ENCODE results near the gene MRPL43.

MRPL43 gene

GRCh38 chr10:100970914-100971811 lies 16.1 kb downstream of the MRPL43 start:
- H2AFZ ChIP-seq (ENCODE audit: low read depth, low read length, severe bottlenecking) = no peak overlapping the region
- no peaks in the 10 kb centered on the region for H3K79me2 ChIP-seq (ENCODE audit: insufficient read depth, low read length)
- no peak overlapping the region for H3K27ac ChIP-seq (ENCODE audit: low read depth, low read length)
- H3K4me3 ChIP-seq (ENCODE audit: insufficient read depth, low read length, poor library complexity, severe bottlenecking) = no peak overlapping the region
- TF ChIP-seq EZH2phosphoT487 (conservative IDR thresholded peaks at IDR 0.05; ENCODE audit: low read length) (no peak), CTCF (IDR thresholded peaks at IDR 0.05; ENCODE audit: insufficient read depth, low read length, poor library complexity, severe bottlenecking) (no peak)
- no peaks in the 10 kb centered on the region for H3K36me3 ChIP-seq (ENCODE audit: low read length)
- H3K9me3 ChIP-seq (ENCODE audit: insufficient read depth, low read length) = no peaks in the 10 kb centered on the region
- H3K4me2 ChIP-seq (ENCODE audit: low read depth, low read length, poor library complexity, severe bottlenecking) = no peak overlapping the region
- H3K27me3 ChIP-seq (ENCODE audit: low read length) = no peaks in the 10 kb centered on the region
- no peaks in the 10 kb centered on the region for H4K20me1 ChIP-seq (ENCODE audit: low read depth, low read length)
- 0 out of 2 replicates have a peak, but pooled peaks cover 3% of the 10 kb centered on the region for H3F3A ChIP-seq (ENCODE audit: insufficient read depth)
- H3K9ac ChIP-seq (ENCODE audit: low read length) = no peak overlapping the region
- no peaks in the 10 kb centered on the region for H3K9me2 ChIP-seq (replicated peaks; ENCODE audit: insufficient read depth, low read length)

GRCh38 chr10:100970076-100970913 lies 17.0 kb downstream of the MRPL43 start:
- no peaks in the 10 kb centered on the region for H3K9me2 ChIP-seq (replicated peaks; ENCODE audit: insufficient read depth, low read length)
- H3K9me3 ChIP-seq (ENCODE audit: insufficient read depth, low read length) = no peaks in the 10 kb centered on the region
- no peaks in the 10 kb centered on the region for H3K27me3 ChIP-seq (ENCODE audit: low read length)
- no peak overlapping the region for H3K27ac ChIP-seq (ENCODE audit: low read depth, low read length)
- no peak overlapping the region for H2AFZ ChIP-seq (ENCODE audit: low read depth, low read length, severe bottlenecking)
- H4K20me1 ChIP-seq (ENCODE audit: low read depth, low read length) = no peaks in the 10 kb centered on the region
- H3F3A ChIP-seq (ENCODE audit: insufficient read depth) = 0 out of 2 replicates have a peak, but pooled peaks cover 3% of the 10 kb centered on the region
- H3K9ac ChIP-seq (ENCODE audit: low read length) = no peak overlapping the region
- H3K79me2 ChIP-seq (ENCODE audit: insufficient read depth, low read length) = no peaks in the 10 kb centered on the region
- no peak overlapping the region for H3K4me2 ChIP-seq (ENCODE audit: low read depth, low read length, poor library complexity, severe bottlenecking)
- no peak for TF ChIP-seq EZH2phosphoT487 (conservative IDR thresholded peaks at IDR 0.05; ENCODE audit: low read length)
- no peak for TF ChIP-seq CTCF (IDR thresholded peaks at IDR 0.05; ENCODE audit: insufficient read depth, low read length, poor library complexity, severe bottlenecking)
- H3K36me3 ChIP-seq (ENCODE audit: low read length) = no peaks in the 10 kb centered on the region
- H3K4me3 ChIP-seq (ENCODE audit: insufficient read depth, low read length, poor library complexity, severe bottlenecking) = no peak overlapping the region

- H3K4me2 ChIP-seq (ENCODE audit: low read depth, low read length, poor library complexity, severe bottlenecking) = peak within 1 kb of the TSS; percentile 42
- H3K27ac ChIP-seq (ENCODE audit: low read depth, low read length) = no peak within 1 kb of the TSS
- TF ChIP-seq EZH2phosphoT487 (conservative IDR thresholded peaks at IDR 0.05; ENCODE audit: low read length) (no peak), CTCF (IDR thresholded peaks at IDR 0.05; ENCODE audit: insufficient read depth, low read length, poor library complexity, severe bottlenecking) (peak; percentile 53)
- no peaks in the 10 kb centered on the region for H3K36me3 ChIP-seq (ENCODE audit: low read length)
- H3F3A ChIP-seq (ENCODE audit: insufficient read depth) = 0 out of 2 replicates have a peak, but pooled peaks cover 3% of the 10 kb centered on the region
- no peak within 1 kb of the TSS; the same call in 1 of the 2 replicates for H3K9ac ChIP-seq (ENCODE audit: low read length)
- no peaks in the 10 kb centered on the region for H3K27me3 ChIP-seq (ENCODE audit: low read length)
- H3K4me3 ChIP-seq (ENCODE audit: insufficient read depth, low read length, poor library complexity, severe bottlenecking) = peak within 1 kb of the TSS; percentile 23
- peak within 1 kb of the TSS; percentile 47 for H2AFZ ChIP-seq (ENCODE audit: low read depth, low read length, severe bottlenecking)
- no peaks in the 10 kb centered on the region for H3K79me2 ChIP-seq (ENCODE audit: insufficient read depth, low read length)
- no peaks in the 10 kb centered on the region for H4K20me1 ChIP-seq (ENCODE audit: low read depth, low read length)
- no peaks in the 10 kb centered on the region for H3K9me3 ChIP-seq (ENCODE audit: insufficient read depth, low read length)
- no peaks in the 10 kb centered on the region for H3K9me2 ChIP-seq (replicated peaks; ENCODE audit: insufficient read depth, low read length)
Measured at GRCh38 chr10:100969187-100970075, 17.9 kb downstream of the MRPL43 start, which contains the start of gene SEMA4G. Gene SEMA4G, plus strand, starts transcription at chr10:100969504. Its CDS starts 3,409 bp downstream, at chr10:100972913.
